DND-41 (cell line): ENCODE measurements around the gene TP53BP1.

Experiments
- ATAC-seq: fragments of 200-7000 bp; cut with Tn5 transposase; 3 replicates; pipeline ENCODE4 v1.9.1; 2021; ENCODE audit warnings: low read depth; ENCODE audit not compliant: insufficient read depth
- DNase-seq: peaks from one replicate; pipeline ENCODE4 v3.0.0-alpha.2; 2020
- H2AFZ ChIP-seq: 2 replicates; pipeline ENCODE4 v1.6.0; 2012; ENCODE audit warnings: low read depth, low read length
- H3K27ac ChIP-seq: 2 replicates; pipeline ENCODE4 v1.5.1; 2012; ENCODE audit warnings: low read length, inconsistent platforms
- H3K27me3 ChIP-seq: fragments of 200-600 bp; sonication (generic); 2 replicates; pipeline ENCODE4 v1.6.0; 2012; ENCODE audit warnings: low read length, mild to moderate bottlenecking, inconsistent platforms; ENCODE audit not compliant: insufficient read depth, poor library complexity
- H3K36me3 ChIP-seq: 2 replicates; pipeline ENCODE4 v1.5.1; 2012; ENCODE audit warnings: low read length, inconsistent platforms; ENCODE audit not compliant: insufficient read depth
- H3K4me1 ChIP-seq: 2 replicates; pipeline ENCODE4 v1.5.1; 2012; ENCODE audit warnings: mild to moderate bottlenecking, low read length; ENCODE audit not compliant: insufficient read depth
- H3K4me2 ChIP-seq: 2 replicates; pipeline ENCODE4 v1.6.0; 2012; ENCODE audit warnings: mild to moderate bottlenecking, moderate library complexity, low read length, inconsistent platforms; ENCODE audit not compliant: insufficient read depth
- H3K4me3 ChIP-seq, 2 experiments: fragments of 200-600 bp in 1 of 2; shearing (Covaris generic) in 1 of 2; 2 replicates each; pipeline ENCODE4 v1.5.1; 2012 to 2016; ENCODE audit warnings: inconsistent platforms in 2 of 2, low read length in 2 of 2, mild to moderate bottlenecking in 2 of 2, low read depth in 1 of 2, moderate library complexity in 1 of 2
- H3K79me2 ChIP-seq: 2 replicates; pipeline ENCODE4 v1.6.0; 2012; ENCODE audit warnings: low read length, inconsistent platforms; ENCODE audit not compliant: insufficient read depth
- H3K9ac ChIP-seq: 2 replicates; pipeline ENCODE4 v1.6.0; 2012; ENCODE audit warnings: low read depth, mild to moderate bottlenecking, inconsistent platforms, low read length, moderate library complexity
- H3K9me3 ChIP-seq: 2 replicates; pipeline ENCODE4 v1.5.1; 2012; ENCODE audit warnings: low read length, moderate library complexity, mild to moderate bottlenecking, inconsistent platforms; ENCODE audit not compliant: insufficient read depth, severe bottlenecking
- H4K20me1 ChIP-seq: 2 replicates; pipeline ENCODE4 v1.6.0; 2012; ENCODE audit warnings: low read length; ENCODE audit not compliant: insufficient read depth
- EZH2 ChIP-seq: IDR thresholded peaks from 3 replicates; pipeline ENCODE4 v1.6.1; 2012; ENCODE audit warnings: borderline replicate concordance, low read depth, mild to moderate bottlenecking, moderate library complexity, low read length, inconsistent platforms; ENCODE audit not compliant: severe bottlenecking
- TF ChIP-seq, protein P1 (sequence below): IDR thresholded peaks from 2 replicates; pipeline ENCODE4 v1.5.1; 2012; ENCODE audit warnings: borderline replicate concordance, low read length, moderate library complexity, mild to moderate bottlenecking; ENCODE audit not compliant: poor library complexity, severe bottlenecking; ENCODE audit errors: extremely low read depth

Gene TP53BP1

DNA sequence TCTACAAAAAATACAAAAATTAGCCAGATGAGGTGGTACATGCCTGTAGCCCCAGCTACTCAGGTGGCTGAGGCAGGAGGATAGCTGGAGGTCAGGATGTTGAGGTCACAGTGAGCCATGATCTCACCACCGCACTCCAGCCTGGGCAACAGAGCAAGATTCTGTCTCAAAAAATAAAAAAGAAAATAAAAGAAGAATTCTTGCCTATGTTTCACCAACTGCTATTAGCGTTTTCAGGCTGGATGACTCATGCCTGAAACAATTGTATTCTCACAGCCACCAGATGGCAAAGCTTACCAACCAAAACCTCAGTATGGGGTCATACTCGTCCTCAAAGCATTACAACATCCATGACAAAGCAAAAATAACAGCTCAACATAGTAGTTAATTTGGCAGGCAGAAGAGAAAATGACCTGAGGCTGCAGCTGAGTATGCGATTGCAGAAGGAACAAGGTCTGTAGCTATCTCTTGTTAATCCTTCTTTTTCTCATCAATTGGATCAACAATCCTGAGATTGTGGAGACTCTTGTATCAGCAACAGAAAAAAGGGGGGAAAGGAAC lies 52.2 kb downstream of the TP53BP1 start:
- H3K79me2 ChIP-seq = no peaks in the 10 kb centered on the region
- H3K27ac ChIP-seq = peak overlapping the region; percentile 53
- H3K9me3 ChIP-seq = no peaks in the 10 kb centered on the region
- H3K4me2 ChIP-seq = no peak overlapping the region
- peaks cover 45% of the 10 kb centered on the region for H3K36me3 ChIP-seq
- no peak overlapping the region for H2AFZ ChIP-seq
- TF ChIP-seq, protein P1, sequence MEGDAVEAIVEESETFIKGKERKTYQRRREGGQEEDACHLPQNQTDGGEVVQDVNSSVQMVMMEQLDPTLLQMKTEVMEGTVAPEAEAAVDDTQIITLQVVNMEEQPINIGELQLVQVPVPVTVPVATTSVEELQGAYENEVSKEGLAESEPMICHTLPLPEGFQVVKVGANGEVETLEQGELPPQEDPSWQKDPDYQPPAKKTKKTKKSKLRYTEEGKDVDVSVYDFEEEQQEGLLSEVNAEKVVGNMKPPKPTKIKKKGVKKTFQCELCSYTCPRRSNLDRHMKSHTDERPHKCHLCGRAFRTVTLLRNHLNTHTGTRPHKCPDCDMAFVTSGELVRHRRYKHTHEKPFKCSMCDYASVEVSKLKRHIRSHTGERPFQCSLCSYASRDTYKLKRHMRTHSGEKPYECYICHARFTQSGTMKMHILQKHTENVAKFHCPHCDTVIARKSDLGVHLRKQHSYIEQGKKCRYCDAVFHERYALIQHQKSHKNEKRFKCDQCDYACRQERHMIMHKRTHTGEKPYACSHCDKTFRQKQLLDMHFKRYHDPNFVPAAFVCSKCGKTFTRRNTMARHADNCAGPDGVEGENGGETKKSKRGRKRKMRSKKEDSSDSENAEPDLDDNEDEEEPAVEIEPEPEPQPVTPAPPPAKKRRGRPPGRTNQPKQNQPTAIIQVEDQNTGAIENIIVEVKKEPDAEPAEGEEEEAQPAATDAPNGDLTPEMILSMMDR = peak; percentile 59
- TF ChIP-seq EZH2 = no peak
- H4K20me1 ChIP-seq = no peaks in the 10 kb centered on the region
- no peak overlapping the region for H3K9ac ChIP-seq
- ATAC-seq (peak; percentile 82), DNase-seq (peak; percentile 42)
- H3K4me1 ChIP-seq = peaks cover 3% of the 10 kb centered on the region; the same call in 1 of the 2 replicates
- no peak overlapping the region for H3K4me3 ChIP-seq
- no peaks in the 10 kb centered on the region for H3K27me3 ChIP-seq

DNA sequence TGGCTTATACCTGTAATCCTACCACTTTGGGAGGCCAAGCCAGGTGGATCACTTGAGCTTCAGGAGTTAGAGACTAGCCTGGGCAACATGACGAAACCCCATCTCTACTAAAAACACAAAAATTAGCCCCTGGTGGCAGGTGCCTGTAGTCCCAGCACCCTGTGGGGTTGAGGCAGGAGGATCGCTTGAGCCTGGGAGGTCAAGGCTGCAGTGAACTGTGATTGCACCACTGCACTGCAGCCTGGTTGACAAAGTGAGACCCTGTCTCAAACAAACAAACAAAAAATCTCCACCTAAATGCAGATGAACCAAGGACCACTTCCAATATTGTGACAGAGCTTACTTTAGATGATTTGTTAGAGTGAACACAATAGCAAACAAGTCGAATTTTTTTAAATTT lies 53.7 kb downstream of the TP53BP1 start:
- ATAC-seq (no peak), DNase-seq (no peak)
- H3K4me3 ChIP-seq = no peak overlapping the region
- H3K36me3 ChIP-seq = peaks cover 38% of the 10 kb centered on the region
- H3K79me2 ChIP-seq = no peaks in the 10 kb centered on the region
- no peak overlapping the region for H3K4me2 ChIP-seq
- H3K27me3 ChIP-seq = no peaks in the 10 kb centered on the region
- H4K20me1 ChIP-seq = no peaks in the 10 kb centered on the region
- H2AFZ ChIP-seq = no peak overlapping the region
- TF ChIP-seq EZH2 = no peak
- TF ChIP-seq, protein P1 = no peak
- H3K4me1 ChIP-seq = peaks cover 7% of the 10 kb centered on the region; the same call in 1 of the 2 replicates
- H3K27ac ChIP-seq = no peak overlapping the region
- H3K9ac ChIP-seq = no peak overlapping the region
- H3K9me3 ChIP-seq = no peaks in the 10 kb centered on the region

DNA sequence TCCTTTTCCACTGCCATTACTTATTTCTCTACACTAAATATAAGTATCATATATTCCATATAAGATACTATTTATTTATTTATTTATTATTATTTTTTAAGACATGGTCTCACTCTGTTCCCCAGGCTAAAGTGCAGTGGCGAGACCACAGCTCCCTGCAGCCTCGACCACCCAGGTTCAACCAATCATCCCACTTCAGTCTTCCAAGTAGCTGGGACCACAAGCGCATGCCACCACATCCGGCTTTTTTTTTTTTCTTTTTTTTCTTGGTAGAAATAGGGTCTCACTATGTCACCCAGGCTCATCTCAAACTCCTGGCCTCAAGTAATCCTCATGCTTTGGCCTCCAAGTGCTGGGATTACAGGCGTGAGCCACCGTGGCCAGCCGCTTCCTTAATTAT lies 56.6 kb downstream of the TP53BP1 start:
- H3K9ac ChIP-seq = no peak overlapping the region
- DNase-seq (peak; percentile 42), ATAC-seq (peak; percentile 64)
- H3K27ac ChIP-seq = no peak overlapping the region
- TF ChIP-seq, protein P1 = no peak
- TF ChIP-seq EZH2 = no peak
- no peaks in the 10 kb centered on the region for H3K9me3 ChIP-seq
- H3K4me2 ChIP-seq = no peak overlapping the region
- no peaks in the 10 kb centered on the region for H3K79me2 ChIP-seq
- peaks cover 62% of the 10 kb centered on the region for H3K36me3 ChIP-seq
- H2AFZ ChIP-seq = no peak overlapping the region
- peaks cover 7% of the 10 kb centered on the region; the same call in 1 of the 2 replicates for H3K4me1 ChIP-seq
- no peaks in the 10 kb centered on the region for H3K27me3 ChIP-seq
- H4K20me1 ChIP-seq = no peaks in the 10 kb centered on the region
- no peak overlapping the region for H3K4me3 ChIP-seq
